GM12865 (cell line): ENCODE data around the gene CXorf66.

Experiments
- DNase-seq: peaks from one replicate; pipeline ENCODE4 v3.0.0; 2010; ENCODE audit warnings: low read depth
- H3K4me3 ChIP-seq: 2 replicates; pipeline ENCODE4 v1.5.1; 2011; ENCODE audit warnings: mild to moderate bottlenecking, low read depth, low read length, control low read depth
- TF ChIP-seq, protein P1 (sequence below): IDR thresholded peaks from 2 replicates; pipeline ENCODE4 v1.5.1; 2011; ENCODE audit warnings: low read length, control low read depth, low read depth, inconsistent platforms; ENCODE audit not compliant: insufficient read depth; ENCODE audit errors: missing control alignments

Gene CXorf66, protein sequence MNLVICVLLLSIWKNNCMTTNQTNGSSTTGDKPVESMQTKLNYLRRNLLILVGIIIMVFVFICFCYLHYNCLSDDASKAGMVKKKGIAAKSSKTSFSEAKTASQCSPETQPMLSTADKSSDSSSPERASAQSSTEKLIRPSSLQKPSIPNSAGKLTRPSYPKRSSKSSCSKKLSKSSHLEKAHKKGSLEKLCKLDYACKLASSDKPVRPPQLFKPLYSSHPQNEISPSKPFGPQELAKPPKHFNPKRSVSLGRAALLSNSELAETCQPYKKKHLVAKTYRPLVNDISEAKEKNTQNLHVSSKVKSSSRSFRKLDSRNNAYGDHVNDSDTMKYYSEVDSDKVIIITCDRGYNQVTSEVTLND

DNA sequence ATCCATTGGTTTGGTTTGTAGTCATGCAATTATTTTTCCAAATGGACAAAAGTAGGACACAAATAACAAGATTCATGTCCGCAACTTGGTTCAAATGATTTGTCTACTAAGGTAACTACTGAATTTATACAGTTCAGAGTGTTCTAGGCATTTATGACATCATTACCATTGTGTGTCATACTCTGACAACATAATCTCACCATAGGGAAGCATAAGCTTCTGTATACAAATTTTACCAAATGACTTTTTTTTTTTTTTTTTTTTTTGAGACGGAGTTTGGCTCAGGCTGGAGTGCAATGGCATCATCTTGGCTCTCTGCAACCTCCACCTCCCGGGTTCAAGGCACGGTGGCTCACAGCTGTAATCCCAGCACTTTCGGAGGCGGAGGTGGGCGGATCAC is at the start of gene CXorf66:
Gene CXorf66, minus strand, starts transcription at position 101 of the 400 bp plus-strand sequence. Its CDS starts 25 bp downstream, at position 76.
- TF ChIP-seq, protein P1, sequence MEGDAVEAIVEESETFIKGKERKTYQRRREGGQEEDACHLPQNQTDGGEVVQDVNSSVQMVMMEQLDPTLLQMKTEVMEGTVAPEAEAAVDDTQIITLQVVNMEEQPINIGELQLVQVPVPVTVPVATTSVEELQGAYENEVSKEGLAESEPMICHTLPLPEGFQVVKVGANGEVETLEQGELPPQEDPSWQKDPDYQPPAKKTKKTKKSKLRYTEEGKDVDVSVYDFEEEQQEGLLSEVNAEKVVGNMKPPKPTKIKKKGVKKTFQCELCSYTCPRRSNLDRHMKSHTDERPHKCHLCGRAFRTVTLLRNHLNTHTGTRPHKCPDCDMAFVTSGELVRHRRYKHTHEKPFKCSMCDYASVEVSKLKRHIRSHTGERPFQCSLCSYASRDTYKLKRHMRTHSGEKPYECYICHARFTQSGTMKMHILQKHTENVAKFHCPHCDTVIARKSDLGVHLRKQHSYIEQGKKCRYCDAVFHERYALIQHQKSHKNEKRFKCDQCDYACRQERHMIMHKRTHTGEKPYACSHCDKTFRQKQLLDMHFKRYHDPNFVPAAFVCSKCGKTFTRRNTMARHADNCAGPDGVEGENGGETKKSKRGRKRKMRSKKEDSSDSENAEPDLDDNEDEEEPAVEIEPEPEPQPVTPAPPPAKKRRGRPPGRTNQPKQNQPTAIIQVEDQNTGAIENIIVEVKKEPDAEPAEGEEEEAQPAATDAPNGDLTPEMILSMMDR: no peak

DNA sequence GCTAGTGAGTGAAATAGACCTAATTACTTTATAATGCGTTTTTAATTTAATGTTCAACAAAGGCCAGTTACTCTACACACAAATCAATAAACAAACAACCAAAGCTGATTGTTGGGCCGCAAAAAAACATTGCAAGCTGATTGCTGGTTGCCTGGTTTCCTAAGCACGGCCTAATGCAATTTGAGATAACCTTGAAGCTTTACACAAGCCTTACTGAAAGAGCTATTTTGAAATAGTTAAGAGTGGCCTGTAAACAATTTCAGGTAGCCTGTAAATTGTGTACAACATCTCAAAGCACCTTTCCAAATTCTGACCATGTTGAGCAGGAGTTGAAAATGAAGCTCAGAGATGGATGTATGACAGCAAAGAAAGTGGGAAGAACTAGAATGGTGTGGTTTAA is 17.5 kb upstream of the CXorf66 start:
- DNase-seq: no peak
- TF ChIP-seq, protein P1: no peak
- no peak overlapping the region for H3K4me3 ChIP-seq

More for the DNA sequence above, at the start of gene CXorf66:
- DNase-seq: no peak
- no peak within 1 kb of the TSS for H3K4me3 ChIP-seq

GRCh38 chrX:139974471-139974870 is 9.2 kb upstream of the CXorf66 start:
- TF ChIP-seq, protein P1: no peak
- no peak for DNase-seq
- H3K4me3 ChIP-seq: no peak overlapping the region

- DNase-seq: no peak
- TF ChIP-seq, protein P1: no peak
- no peak overlapping the region for H3K4me3 ChIP-seq
Measured at GRCh38 chrX:139972629-139973624, 7.6 kb upstream of the CXorf66 start.

DNA sequence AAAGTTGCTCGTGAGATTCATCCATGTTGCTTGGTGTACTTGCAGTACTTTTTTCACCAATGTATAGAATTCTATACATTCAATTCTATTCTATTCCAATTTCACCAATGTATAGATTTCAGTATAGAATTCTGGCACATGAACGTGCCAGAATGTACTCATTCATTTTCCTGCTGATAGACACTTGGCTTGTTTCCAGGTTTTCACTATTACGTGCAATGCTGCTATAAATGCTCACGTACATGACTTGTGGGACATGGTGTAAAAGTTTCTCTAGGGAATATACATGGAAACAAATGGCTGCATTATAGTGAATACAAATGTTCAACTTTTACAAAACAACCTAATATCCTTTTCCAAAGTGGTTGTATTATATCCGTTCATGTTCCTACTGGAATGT is 6.8 kb upstream of the CXorf66 start:
- H3K4me3 ChIP-seq: no peak overlapping the region
- TF ChIP-seq, protein P1: no peak
- no peak for DNase-seq

GRCh38 chrX:139971394-139971749 is 6.1 kb upstream of the CXorf66 start:
- DNase-seq: no peak
- TF ChIP-seq, protein P1: no peak
- no peak overlapping the region for H3K4me3 ChIP-seq
